HG03342 (cell line): Measurements from ENCODE around the gene TBC1D22A.
"Not testable (repeated sequence)": the region's sequence is repeated elsewhere in the genome, so short reads cannot be mapped to it uniquely, and the experiment has no call there.

Source experiments
- ATAC-seq: cut with Tn5 transposase; IDR thresholded peaks from one replicate; pipeline ENCODE4 v1.9.1; 2021; ENCODE audit warnings: mild to moderate bottlenecking, moderate library complexity; ENCODE audit not compliant: unreplicated experiment

Gene TBC1D22A

GRCh38 chr22:47110817-47111443, 348.5 kb downstream of the TBC1D22A start:
- no peak for ATAC-seq

GRCh38 chr22:47111626-47112581, 349.5 kb downstream of the TBC1D22A start:
- no peak for ATAC-seq

GRCh38 chr22:47112582-47112965, 350.1 kb downstream of the TBC1D22A start:
- no peak for ATAC-seq

DNA sequence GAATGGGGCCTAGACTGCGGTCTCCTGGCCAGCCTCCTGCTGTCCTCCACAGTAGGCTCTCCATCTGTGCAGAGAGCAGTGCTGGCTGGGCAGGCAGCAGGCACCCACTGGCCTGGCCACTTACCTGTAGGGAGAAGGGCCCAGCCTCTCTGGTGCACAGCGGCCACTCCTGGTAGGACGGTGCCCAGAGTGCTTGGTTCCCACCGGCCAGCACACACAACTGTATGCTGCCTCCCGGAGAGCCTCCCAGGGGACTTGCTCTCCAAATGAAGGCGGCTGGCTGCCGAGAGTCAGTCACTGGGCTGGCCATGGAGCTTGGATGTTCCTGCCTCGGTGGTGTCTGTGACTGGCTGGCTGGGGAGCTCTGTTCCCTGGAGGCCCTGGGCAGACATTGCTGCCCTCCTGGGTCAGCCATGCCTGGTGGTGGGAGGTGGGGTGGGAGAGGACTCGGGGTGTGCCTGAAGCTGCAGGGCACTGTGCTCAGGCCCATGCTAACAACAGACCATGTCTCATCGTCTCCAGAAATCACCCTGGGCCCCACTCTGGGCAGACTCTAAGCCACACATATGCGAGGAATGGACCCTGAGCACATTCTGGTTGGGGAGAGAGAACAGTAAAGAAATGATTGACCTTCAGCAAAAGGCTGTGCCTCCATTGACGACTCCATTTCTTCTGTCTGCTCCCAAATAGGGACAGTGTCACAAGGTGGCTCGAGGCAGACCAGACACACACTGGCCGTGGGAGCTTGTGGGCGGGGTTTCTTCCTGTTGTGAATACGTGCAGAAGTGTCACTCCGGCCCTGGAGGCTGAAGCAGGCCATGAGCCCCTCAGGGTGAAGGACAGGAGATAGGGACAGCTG, 350.8 kb downstream of the TBC1D22A start:
- no peak for ATAC-seq

- ATAC-seq = no peak
Observed at GRCh38 chr22:47113853-47114415, 351.5 kb downstream of the TBC1D22A start.

GRCh38 chr22:47114813-47115517, 352.5 kb downstream of the TBC1D22A start:
- no peak for ATAC-seq

DNA sequence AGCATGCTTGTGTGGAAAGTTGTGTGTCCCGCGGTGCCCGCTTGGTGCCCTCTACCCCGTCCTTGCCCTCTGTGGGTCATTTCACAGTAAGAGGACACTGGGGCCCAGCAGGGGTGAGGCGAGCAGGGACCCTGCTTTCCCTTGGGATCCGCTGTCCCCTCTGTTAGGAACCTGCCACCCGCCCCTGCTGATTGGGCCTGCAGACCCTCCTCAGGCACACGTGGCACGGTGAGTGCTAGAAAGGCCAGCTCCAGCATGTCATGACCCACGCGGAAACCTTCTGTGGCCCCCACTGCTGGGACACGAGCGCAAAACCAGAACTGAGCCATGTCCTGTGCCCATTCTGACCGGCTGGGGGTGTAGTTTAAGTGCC, 353.1 kb downstream of the TBC1D22A start:
- ATAC-seq = no peak

GRCh38 chr22:47115921-47116320, 353.5 kb downstream of the TBC1D22A start:
- ATAC-seq = no peak

- no peak for ATAC-seq
Observed at GRCh38 chr22:47116426-47117341, 354.2 kb downstream of the TBC1D22A start.

DNA sequence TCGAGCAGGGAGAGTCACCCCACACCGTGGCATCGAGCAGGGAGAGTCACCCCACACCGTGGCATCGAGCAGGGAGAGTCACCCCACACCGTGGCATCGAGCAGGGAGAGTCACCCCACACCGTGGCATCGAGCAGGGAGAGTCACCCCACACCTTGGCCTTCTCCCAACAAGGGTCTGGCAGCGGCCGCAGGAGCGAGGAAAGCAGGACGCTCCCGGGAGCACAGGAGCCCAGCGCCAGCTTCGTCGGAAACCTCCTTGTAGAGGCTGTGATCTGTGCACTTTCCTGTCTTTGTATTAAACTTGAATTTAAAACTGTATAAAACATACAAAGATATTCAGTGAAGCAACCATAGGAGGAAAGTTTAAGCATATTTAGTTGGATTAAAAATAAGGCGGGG, 355.0 kb downstream of the TBC1D22A start:
- not testable (repeated sequence) for ATAC-seq

DNA sequence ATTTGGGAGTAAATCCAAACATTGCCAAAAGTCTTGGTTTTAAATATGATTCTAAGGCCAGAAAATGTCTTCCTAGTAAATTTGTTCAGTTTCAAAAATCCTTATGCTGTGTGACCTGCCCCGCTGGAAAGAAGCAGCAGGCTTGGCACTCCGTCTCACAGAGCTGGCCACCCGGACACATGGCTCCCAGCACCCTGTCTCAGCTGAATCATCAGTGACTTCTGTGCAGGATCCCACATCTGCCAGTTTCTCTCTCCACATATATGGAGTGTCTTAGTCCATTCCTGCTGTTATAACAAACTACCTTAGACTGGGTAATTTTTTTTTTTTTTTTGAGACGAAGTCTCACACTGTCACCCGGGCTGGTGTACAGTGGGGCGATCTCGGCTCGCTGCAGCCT, 356.7 kb downstream of the TBC1D22A start:
- no peak for ATAC-seq

DNA sequence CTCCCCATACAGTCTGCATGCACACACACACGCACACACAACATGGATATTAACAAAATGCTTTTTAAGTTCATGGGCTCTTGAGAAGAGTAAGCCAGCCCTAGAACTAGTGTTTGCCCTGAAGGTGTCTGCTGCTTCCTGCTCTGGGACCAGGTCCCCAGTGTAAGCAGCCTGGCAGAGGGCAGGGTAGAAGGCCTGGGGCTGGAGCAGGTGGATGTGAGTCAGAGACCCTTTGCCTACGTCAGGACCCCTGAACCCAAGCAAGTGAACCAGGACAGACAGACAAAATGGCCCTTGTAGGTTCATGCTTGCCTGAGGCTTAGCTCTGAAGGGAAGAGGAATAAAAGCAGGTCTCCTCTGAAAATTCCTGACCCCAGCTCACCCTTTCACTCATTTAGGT, 357.9 kb downstream of the TBC1D22A start:
- no peak for ATAC-seq

DNA sequence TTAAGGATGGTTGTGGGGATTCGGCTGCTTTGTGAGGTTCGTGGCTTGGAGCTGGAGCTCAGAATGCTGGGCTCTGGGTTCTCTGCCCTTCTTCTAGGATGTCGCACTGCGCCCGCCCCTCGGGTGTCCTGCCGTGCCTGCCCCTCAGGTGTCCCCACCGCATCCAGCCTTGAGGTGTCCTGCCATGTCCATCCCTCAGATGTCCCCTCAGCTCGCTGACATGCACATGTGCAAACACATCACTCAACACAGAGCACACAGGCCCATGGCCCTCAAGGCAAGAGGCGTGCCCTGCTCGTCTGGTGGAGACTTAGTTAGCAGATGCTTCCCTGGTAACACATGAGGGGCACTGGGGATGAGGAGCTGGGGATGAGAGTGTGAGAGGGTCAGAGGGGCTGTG, 359.3 kb downstream of the TBC1D22A start:
- ATAC-seq = no peak

DNA sequence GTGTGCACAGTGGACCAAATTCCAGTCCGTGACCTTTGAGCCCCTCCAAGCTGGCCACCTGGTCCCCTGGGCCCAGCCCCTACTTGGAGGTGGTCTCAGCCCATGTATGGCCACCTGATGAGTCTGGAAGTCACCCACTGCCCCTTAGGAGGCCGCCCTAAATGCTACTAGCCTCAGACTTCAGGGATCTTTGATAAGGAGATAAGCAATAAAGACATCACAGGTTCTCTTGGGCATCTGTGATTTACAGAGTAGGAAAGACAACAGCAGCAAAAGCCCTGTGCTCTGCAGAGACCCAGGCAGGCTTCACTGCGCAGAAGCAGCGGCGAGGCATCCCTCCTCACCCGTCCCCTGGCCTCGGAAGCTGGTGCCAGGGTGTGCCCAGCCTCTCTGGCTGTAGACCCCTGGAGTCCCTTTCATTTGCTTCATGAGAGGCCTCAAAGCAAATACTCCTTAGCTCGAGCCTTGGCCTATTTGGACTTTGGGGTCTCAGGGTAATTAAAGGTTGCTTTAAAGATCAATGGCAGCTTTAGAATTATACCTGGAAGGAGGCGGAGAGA, 360.1 kb downstream of the TBC1D22A start:
- ATAC-seq = no peak

- ATAC-seq = no peak
Observed at GRCh38 chr22:47123006-47123826, 360.8 kb downstream of the TBC1D22A start.

DNA sequence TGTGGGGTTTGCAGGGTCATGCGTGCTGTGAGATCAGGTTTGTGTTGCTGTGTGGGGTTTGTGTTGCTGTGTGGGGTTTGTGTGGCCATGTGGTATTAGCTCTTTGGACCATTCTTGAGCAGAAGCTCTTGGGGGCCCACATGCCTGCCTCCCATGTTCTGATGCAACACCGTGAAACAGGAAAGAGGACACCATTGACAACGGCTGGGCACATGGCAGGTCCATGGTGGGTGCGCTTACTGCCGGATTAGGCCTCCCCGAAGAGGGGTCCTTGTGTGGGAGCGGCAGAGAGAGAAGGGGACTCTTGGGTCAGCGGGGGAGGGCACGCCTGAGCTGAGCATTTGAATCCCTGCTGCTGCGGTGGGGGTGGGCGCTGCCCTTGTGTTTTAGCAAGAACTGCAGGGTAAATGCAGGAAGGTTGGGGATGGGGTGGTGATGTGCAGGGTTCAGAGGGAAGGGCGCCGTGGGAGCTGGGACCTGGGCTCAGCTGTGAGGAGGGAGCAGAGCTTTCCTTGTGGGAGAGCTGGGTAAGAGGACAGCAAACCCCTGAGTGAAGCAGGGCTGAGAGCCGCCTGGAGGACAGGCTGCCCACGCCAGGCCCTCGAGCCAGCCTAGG, 361.5 kb downstream of the TBC1D22A start:
- ATAC-seq = no peak

GRCh38 chr22:47124451-47124881, 362.0 kb downstream of the TBC1D22A start:
- no peak for ATAC-seq

DNA sequence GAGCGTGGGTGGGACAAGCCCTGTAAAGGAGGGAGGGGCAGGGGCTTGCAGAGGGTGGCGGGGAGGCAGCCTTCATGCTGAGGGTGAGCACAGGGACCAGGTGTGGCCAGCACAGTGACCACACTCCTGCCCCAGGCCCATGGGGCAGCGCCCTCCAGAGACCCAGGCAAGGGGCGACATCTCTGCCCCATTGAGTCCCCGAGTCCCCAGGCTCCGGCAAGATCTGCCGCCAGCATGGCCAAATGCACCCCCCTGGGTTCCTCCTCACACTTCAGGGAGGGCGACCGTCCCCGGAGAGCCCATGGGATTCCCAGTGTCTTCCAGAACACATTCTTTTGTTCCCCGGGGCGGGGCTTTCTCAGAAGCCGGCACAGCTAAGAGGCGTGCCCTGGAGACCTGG, 362.5 kb downstream of the TBC1D22A start:
- no peak for ATAC-seq
